ENCODE data around the gene SLA2. TPM values are rescaled to one million over a fixed set of nuclear protein-coding genes. Genes with fewer than 3 reads are reported as not detected.
"Not testable (repeated sequence)": the region's sequence is repeated elsewhere in the genome, so short reads cannot be mapped to it uniquely, and the experiment has no call there.

The SLA2 gene
- total RNA-seq, 2 experiments from 2014 or later = 87.3 to 92.7 TPM

DNA sequence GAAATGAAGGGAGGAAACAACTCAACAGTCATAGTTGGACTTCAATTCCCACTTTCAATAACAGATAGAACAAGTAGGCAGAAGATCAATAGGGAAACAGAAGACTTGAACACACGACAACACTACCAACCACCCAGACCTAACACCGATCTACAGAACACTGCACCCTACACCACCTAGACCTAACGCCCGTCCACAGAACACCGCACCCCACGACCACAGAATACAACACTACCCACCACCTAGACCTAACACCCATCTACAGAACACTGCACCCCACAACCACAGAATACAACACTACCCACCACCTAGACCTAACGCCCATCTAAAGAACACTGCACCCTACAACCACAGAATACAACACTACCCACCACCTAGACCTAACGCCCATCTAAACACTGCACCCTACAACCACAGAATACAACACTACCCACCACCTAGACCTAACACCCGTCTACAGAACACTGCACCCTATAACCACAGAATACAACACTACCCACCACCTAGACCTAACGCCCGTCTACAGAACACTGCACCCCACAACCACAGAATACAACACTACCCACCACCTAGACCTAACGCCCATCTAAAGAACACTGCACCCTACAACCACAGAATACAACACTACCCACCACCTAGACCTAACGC lies 81.8 kb downstream of the SLA2 start:
- POLR2A ChIA-PET; H3K36me3 Mint-ChIP-seq (ENCODE audit: low read depth); H3K27ac Mint-ChIP-seq; H3K4me3 Mint-ChIP-seq; CTCF ChIA-PET; H3K27me3 Mint-ChIP-seq; DNase-seq; H3K4me1 Mint-ChIP-seq; H3K9me3 Mint-ChIP-seq: not testable (repeated sequence)

DNA sequence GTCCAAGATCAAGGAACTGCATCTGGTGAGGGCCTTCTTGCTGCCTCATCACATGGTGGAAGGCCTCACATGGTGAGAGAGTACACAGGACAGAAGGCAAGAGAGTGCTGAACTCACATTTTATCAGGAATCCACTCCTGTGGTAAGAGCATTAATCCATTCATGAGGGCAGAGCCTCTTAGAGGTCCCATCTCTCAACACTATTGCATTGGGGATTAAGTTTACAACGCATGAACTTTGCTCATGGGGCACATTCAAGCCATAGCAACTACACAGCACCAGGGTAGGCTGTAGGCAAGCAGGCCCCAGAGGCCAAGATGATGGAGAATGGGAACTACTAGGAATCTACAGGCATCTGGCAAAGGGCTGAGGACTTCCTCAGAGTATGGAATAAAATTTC lies 82.6 kb downstream of the SLA2 start:
- ChIA-PET CTCF (no interaction called here), POLR2A (no interaction called here)
- H3K36me3 Mint-ChIP-seq (ENCODE audit: low read depth) = peaks cover 4% of the 10 kb centered on the region
- no peak for DNase-seq
- H3K9me3 Mint-ChIP-seq = peaks cover 4% of the 10 kb centered on the region
- H3K27ac Mint-ChIP-seq = no peak overlapping the region
- H3K4me3 Mint-ChIP-seq = no peak overlapping the region
- H3K4me1 Mint-ChIP-seq = peaks cover 3% of the 10 kb centered on the region
- H3K27me3 Mint-ChIP-seq = no peaks in the 10 kb centered on the region

DNA sequence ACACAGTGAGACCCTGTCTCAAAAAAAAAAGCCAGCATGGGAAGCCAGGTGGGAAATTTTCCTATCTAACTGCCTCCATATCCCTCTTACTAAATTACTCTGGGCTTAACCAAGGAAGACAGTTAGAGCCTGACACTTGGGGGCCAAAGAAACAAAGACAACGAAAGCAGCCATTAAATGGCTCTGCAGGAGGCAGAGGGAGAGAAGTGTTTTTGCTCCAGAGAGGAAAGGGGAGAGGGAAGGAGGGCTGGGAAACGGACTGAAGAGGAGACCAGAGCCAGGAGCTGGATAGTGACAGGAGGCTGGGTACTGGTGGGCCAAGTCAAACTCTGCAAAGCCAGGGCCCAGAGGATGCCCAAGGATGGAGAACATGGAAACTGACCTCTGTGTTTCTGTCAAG lies 83.3 kb downstream of the SLA2 start:
- Mint-ChIP-seq H3K27me3 (no peaks in the 10 kb centered on the region), H3K27ac (no peak overlapping the region), H3K9me3 (peaks cover 4% of the 10 kb centered on the region), H3K36me3 (ENCODE audit: low read depth) (peaks cover 4% of the 10 kb centered on the region), H3K4me1 (peaks cover 3% of the 10 kb centered on the region), H3K4me3 (no peak overlapping the region)
- DNase-seq = no peak
- ChIA-PET CTCF (no interaction called here), POLR2A (no interaction called here)

Other genes with a start within 250 kb of the SLA2 start
- under 1 TPM; 0.25 to 0.42 TPM for gene MYL9, start 104.7 kb downstream of the SLA2 start, total RNA-seq
- gene TGIF2, start 72.6 kb downstream of the SLA2 start, total RNA-seq = 10 to 100 TPM; 24.1 to 26.0 TPM
- gene RAB5IF, start 40.4 kb downstream of the SLA2 start, total RNA-seq = 10 to 100 TPM; 87.9 to 97.0 TPM
- gene NDRG3, start 99.9 kb upstream of the SLA2 start, total RNA-seq = 10 to 100 TPM; 32.8 to 41.2 TPM
- 10 to 100 TPM; 33.5 to 35.3 TPM for gene DSN1, start 127.6 kb upstream of the SLA2 start, total RNA-seq
- gene TLDC2, start 229.9 kb upstream of the SLA2 start, total RNA-seq = not detected

Measured in activated CD4-positive, alpha-beta T cell treated with anti-CD3 and anti-CD28 coated beads, Interleukin-2, amount 10 ng/mL, durations not matched to agents 7 days and 5 days (primary cell).